Posterior vena cava (tissue), 2 donors: Measurements from ENCODE around the gene GGT7. TPM values are rescaled to one million over a fixed set of nuclear protein-coding genes. Genes with fewer than 3 reads are reported as not detected.
"Not testable (repeated sequence)": the region's sequence is repeated elsewhere in the genome, so short reads cannot be mapped to it uniquely, and the experiment has no call there.

ENCODE experiments used
- DNase-seq: peaks from one replicate; pipeline ENCODE4 v3.0.0-alpha.2; 2020; ENCODE audit warnings: low spot score
- intact Hi-C, 2 donors: fragments of 100-400 bp; cut with DNase I; formaldehyde crosslinking; loops; one replicate each; pipeline versions ENCODE4 v1.14.1 to v1.14.2; 2022 to 2023
- total RNA-seq, 2 donors: library from RNA; stranded (reverse); fragmentation: NEBNext Ultra II Directional; extraction: Animal tissue kit (Norgen Biotek cat#: 25700); gene quantifications; one replicate each; pipeline ENCODE4 v1.2.1, GENCODE V29; 2021
- donor health status: DM: yes; HTN: yes; CAD: no.
- donor health status: DM: yes; HTN: yes; CAD: no.

Gene GGT7
- total RNA-seq, 2 donors from 2014 or later = 11.1 to 11.8 TPM

DNA sequence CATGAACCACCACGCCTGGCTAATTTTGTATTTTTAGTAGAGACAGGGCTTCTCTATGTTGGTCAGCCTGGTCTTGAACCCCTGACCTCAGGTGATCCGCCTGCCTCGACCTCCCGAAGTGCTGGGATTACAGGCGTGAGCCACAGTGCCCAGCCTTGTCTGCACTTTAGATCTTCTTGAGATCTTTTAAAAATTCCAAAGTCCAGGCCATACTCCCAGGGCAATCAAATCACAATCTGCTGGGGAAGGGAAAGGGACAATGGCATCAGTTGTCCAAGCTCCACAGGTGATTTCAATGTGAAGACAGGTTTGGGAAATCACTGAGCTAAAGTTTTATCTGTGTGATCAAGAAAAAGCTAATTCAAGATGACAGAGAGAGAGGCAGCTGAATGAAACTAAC, 64.1 kb downstream of the GGT7 start:
- no peak for DNase-seq
- intact Hi-C loops = no loop called here

GRCh38 chr20:34807944-34808465, 64.7 kb downstream of the GGT7 start:
- intact Hi-C loops = not testable (repeated sequence)

GRCh38 chr20:34806255-34806654, 66.4 kb downstream of the GGT7 start:
- intact Hi-C loops = no loop called here

More at GRCh38 chr20:34807944-34808465, 64.7 kb downstream of the GGT7 start:
- not testable (repeated sequence) for DNase-seq

DNA sequence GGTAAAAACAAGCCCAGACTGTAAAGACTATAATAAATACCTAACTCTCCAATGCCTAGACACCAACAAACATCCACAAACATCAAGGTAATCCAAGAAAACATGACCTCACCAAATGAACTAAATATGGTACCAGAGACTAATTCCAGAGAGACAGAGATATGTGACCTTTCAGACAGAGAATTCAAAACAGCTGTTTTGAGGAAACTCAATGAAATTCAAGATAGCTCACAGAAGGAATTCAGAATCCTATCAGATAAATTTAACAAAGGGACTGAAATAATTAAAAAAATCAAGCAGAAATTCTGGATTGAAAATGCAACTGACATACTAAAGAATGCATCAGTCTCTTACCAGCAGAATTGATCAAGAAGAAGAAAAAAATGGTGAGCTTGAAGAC, 73.8 kb downstream of the GGT7 start:
- intact Hi-C loops = no loop called here

More at GRCh38 chr20:34806255-34806654, 66.4 kb downstream of the GGT7 start:
- no peak for DNase-seq

GRCh38 chr20:34798328-34798727, 74.3 kb downstream of the GGT7 start:
- intact Hi-C loops = no loop called here
- DNase-seq = no peak

More for the DNA sequence above, 73.8 kb downstream of the GGT7 start:
- DNase-seq = no peak

DNA sequence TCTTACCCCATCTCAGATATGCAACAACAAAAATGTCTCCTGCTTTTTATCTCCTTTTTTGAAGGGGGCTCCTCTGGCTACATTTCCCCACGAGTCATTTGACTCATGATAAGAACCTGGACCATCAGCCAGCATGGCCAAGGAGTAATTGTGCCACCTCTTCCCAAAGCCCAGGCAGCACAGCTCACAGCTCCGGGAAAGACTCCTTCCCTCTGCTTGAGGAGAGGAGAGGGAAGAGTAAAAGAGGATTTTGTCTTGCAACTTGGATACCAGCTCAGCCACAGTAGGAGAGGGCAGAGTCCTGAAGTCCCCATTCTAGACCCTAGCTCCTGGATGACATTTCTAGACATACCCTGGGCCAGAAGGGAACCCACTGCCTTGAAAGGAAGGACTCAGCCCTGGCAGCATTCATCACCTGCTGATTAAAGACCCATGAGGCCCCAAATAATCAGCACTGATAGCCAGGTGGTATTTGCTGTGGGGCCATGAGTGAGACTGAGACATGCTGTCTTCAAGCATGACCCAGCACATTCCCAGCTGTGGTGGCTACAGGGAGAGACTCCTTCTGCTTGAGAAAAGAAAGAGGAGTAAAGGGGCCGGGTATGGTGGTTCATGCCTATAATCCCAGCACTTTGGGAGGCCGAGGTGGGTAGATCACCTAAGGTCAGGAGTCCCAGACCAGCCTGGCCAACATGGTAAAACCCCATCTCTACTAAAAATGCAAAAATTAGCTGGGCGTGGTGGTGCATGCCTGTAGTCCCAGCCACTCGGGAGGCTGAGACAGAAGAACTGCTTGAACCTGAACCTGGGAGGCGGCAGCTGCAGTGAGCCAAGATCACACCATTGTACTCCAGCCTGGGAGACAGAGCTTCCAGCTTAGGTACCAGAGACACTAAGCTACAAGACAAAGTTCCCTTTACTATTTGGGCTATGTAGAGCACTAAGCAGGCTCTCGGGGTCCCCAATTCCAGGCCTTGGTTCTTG, 75.4 kb downstream of the GGT7 start:
- no peak for DNase-seq
- intact Hi-C loops = no loop called here

Other genes with a start within 250 kb of the GGT7 start
- 10 to 100 TPM in 1 of 2 donors, 1 to 10 TPM in 1; 9.6 to 10.7 TPM for gene PIGU, start 195.8 kb downstream of the GGT7 start, total RNA-seq
- 10 to 100 TPM; 34.0 to 44.7 TPM for gene TP53INP2, start 168.5 kb downstream of the GGT7 start, total RNA-seq
- gene NCOA6, start 47.2 kb downstream of the GGT7 start, total RNA-seq = 10 to 100 TPM; 22.0 to 25.0 TPM
- gene ACSS2, start 3.8 kb upstream of the GGT7 start, total RNA-seq = 10 to 100 TPM; 37.4 to 43.1 TPM
- 10 to 100 TPM; 23.2 to 25.5 TPM for gene GSS, start 83.0 kb upstream of the GGT7 start, total RNA-seq
- under 1 TPM; 0.42 to 0.57 TPM for gene MYH7B, start 83.0 kb upstream of the GGT7 start, total RNA-seq
- 10 to 100 TPM; 42.6 to 48.9 TPM for gene TRPC4AP, start 220.0 kb upstream of the GGT7 start, total RNA-seq